ENCODE data around the gene HVCN1.

Gene HVCN1

DNA sequence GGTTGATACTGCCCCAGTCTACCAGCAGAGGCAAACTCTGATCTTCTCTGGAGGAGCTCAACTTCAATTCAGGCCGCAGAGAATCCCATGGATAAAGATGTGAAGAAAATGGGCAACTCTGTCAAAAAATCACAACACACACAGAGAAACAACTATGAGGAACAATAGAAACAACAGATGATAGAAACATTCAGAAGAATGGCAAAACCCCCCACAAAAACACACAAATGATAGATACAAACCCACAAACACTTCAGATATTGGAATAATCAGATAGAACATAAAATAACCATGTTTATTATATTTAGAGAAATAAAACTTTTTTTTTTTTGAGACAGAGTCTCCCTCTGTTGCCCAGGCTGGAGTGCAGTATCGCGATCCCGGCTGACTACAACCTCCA is 20.0 kb upstream of the HVCN1 start:
- Histone ChIP-seq H3K27ac (ENCODE audit: low read depth, low read length, poor library complexity, severe bottlenecking) (no peak overlapping the region), H3K4me3 (ENCODE audit: low read depth, low read length, poor library complexity, severe bottlenecking) (no peak overlapping the region), H3K4me2 (ENCODE audit: low read length) (no peak overlapping the region), H3K79me2 (ENCODE audit: insufficient read depth, low read length) (no peaks in the 10 kb centered on the region), H3F3A (ENCODE audit: insufficient read depth, low read length) (no peaks in the 10 kb centered on the region), H3K9me3 (ENCODE audit: low read length) (no peaks in the 10 kb centered on the region), H2AFZ (ENCODE audit: low read length) (no peak overlapping the region), H3K9ac (ENCODE audit: low read length) (no peak overlapping the region), H3K36me3 (ENCODE audit: insufficient read depth, low read length) (no peaks in the 10 kb centered on the region; the same call in 1 of the 2 replicates), H4K20me1 (ENCODE audit: insufficient read depth, low read length) (no peaks in the 10 kb centered on the region), H3K9me2 (ENCODE audit: low read depth, low read length) (no peaks in the 10 kb centered on the region), H3K27me3 (ENCODE audit: insufficient read depth, low read length) (no peaks in the 10 kb centered on the region), H3K4me1 (ENCODE audit: insufficient read depth, low read length, severe bottlenecking) (peaks cover 20% of the 10 kb centered on the region)
- no peak for TF ChIP-seq EZH2 (IDR thresholded peaks at IDR 0.05; ENCODE audit: borderline replicate concordance, low read length)
- TF ChIP-seq, protein P1, sequence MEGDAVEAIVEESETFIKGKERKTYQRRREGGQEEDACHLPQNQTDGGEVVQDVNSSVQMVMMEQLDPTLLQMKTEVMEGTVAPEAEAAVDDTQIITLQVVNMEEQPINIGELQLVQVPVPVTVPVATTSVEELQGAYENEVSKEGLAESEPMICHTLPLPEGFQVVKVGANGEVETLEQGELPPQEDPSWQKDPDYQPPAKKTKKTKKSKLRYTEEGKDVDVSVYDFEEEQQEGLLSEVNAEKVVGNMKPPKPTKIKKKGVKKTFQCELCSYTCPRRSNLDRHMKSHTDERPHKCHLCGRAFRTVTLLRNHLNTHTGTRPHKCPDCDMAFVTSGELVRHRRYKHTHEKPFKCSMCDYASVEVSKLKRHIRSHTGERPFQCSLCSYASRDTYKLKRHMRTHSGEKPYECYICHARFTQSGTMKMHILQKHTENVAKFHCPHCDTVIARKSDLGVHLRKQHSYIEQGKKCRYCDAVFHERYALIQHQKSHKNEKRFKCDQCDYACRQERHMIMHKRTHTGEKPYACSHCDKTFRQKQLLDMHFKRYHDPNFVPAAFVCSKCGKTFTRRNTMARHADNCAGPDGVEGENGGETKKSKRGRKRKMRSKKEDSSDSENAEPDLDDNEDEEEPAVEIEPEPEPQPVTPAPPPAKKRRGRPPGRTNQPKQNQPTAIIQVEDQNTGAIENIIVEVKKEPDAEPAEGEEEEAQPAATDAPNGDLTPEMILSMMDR (IDR thresholded peaks at IDR 0.05; ENCODE audit: low read length), result no peak

DNA sequence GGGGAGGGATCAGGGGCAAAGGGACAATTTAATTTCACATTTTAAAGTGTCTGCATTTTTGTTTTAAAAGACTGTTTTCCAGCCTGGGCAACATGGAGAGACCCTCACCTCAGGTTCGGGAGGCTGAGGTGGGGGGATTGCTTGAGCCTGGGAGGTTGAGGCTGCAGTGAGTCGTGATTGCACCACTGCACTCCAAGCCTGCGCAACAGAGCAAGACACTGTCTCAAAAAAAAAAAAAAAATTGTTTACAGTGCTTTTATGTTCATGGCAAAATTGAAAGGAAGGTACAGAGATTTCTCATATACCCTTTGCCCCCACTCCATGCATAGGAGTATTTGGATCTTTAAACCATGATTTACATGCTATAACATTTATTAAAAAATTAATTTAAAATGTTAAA is 16.4 kb upstream of the HVCN1 start:
- H3K9me2 ChIP-seq (ENCODE audit: low read depth, low read length), result no peaks in the 10 kb centered on the region
- H2AFZ ChIP-seq (ENCODE audit: low read length), result no peak overlapping the region
- no peak overlapping the region for H3K9ac ChIP-seq (ENCODE audit: low read length)
- no peaks in the 10 kb centered on the region for H3K79me2 ChIP-seq (ENCODE audit: insufficient read depth, low read length)
- no peak overlapping the region for H3K4me3 ChIP-seq (ENCODE audit: low read depth, low read length, poor library complexity, severe bottlenecking)
- H3K27ac ChIP-seq (ENCODE audit: low read depth, low read length, poor library complexity, severe bottlenecking), result peak overlapping the region; percentile 68
- no peaks in the 10 kb centered on the region for H3F3A ChIP-seq (ENCODE audit: insufficient read depth, low read length)
- H3K36me3 ChIP-seq (ENCODE audit: insufficient read depth, low read length), result no peaks in the 10 kb centered on the region; the same call in 1 of the 2 replicates
- H4K20me1 ChIP-seq (ENCODE audit: insufficient read depth, low read length), result no peaks in the 10 kb centered on the region
- H3K4me2 ChIP-seq (ENCODE audit: low read length), result peak overlapping the region; percentile 43
- H3K27me3 ChIP-seq (ENCODE audit: insufficient read depth, low read length), result no peaks in the 10 kb centered on the region
- H3K4me1 ChIP-seq (ENCODE audit: insufficient read depth, low read length, severe bottlenecking), result peaks cover 17% of the 10 kb centered on the region
- TF ChIP-seq, protein P1 (IDR thresholded peaks at IDR 0.05; ENCODE audit: low read length), result no peak
- TF ChIP-seq EZH2 (IDR thresholded peaks at IDR 0.05; ENCODE audit: borderline replicate concordance, low read length), result no peak
- H3K9me3 ChIP-seq (ENCODE audit: low read length), result no peaks in the 10 kb centered on the region

DNA sequence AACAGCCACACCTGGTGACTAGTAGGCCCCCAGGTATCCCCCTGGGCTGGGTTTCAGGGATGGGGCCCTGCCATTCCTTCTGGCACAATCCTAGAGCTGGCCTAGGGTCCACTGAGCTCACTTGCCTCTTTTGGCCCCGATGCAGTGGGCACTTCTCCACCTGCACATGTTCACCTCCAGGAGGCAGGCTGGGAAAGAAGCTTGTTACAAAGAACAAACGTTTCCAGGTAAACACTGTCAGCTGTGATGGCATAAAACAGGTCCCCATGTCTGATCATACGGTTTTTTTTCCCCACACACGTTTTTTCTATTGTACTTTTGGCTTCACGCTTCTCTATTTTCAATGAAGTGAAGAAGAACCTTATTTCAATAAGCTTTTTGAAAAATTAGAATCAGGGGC is 15.8 kb upstream of the HVCN1 start:
- Histone ChIP-seq H3K79me2 (ENCODE audit: insufficient read depth, low read length) (no peaks in the 10 kb centered on the region), H2AFZ (ENCODE audit: low read length) (no peak overlapping the region), H3K4me1 (ENCODE audit: insufficient read depth, low read length, severe bottlenecking) (peaks cover 17% of the 10 kb centered on the region), H3K9ac (ENCODE audit: low read length) (no peak overlapping the region), H3K27me3 (ENCODE audit: insufficient read depth, low read length) (no peaks in the 10 kb centered on the region), H3K4me2 (ENCODE audit: low read length) (peak overlapping the region; percentile 43), H3K36me3 (ENCODE audit: insufficient read depth, low read length) (no peaks in the 10 kb centered on the region; the same call in 1 of the 2 replicates), H3K9me3 (ENCODE audit: low read length) (no peaks in the 10 kb centered on the region), H3K27ac (ENCODE audit: low read depth, low read length, poor library complexity, severe bottlenecking) (peak overlapping the region; percentile 68), H3F3A (ENCODE audit: insufficient read depth, low read length) (no peaks in the 10 kb centered on the region), H3K9me2 (ENCODE audit: low read depth, low read length) (no peaks in the 10 kb centered on the region), H3K4me3 (ENCODE audit: low read depth, low read length, poor library complexity, severe bottlenecking) (no peak overlapping the region), H4K20me1 (ENCODE audit: insufficient read depth, low read length) (no peaks in the 10 kb centered on the region)
- TF ChIP-seq EZH2 (IDR thresholded peaks at IDR 0.05; ENCODE audit: borderline replicate concordance, low read length), result no peak
- TF ChIP-seq, protein P1 (IDR thresholded peaks at IDR 0.05; ENCODE audit: low read length), result peak; percentile 33; the same call in 1 of the 2 replicates
